Psoas muscle (tissue), 8 donors: ENCODE data around the gene CLIP4. TPM values are rescaled to one million over a fixed set of nuclear protein-coding genes. Genes with fewer than 3 reads are reported as not detected.

Experiments
- ATAC-seq, 4 donors: fragments of 200-7000 bp; cut with Tn5 transposase; one replicate each; pipeline ENCODE4 v1.9.1; 2020; ENCODE audit warnings: moderate library complexity in 3 of 4, mild to moderate bottlenecking in 2 of 4
- DNase-seq, 2 donors: peaks; one replicate each; pipeline ENCODE4 v3.0.0-alpha.2; 2020
- H3K27ac ChIP-seq: fragments of 200-600 bp; one replicate; pipeline ENCODE4 v1.8.0; 2022
- H3K27me3 ChIP-seq, 3 donors: fragments of 200-600 bp in 1 of 3; one replicate each; pipeline versions ENCODE4 v1.6.1 to v1.8.0; 2013 to 2022; ENCODE audit warnings: low read length in 2 of 3, mild to moderate bottlenecking in 2 of 3, moderate library complexity in 1 of 3; ENCODE audit not compliant: insufficient read depth in 3 of 3
- H3K36me3 ChIP-seq, 2 donors: fragments of 200-600 bp in 1 of 2; one replicate each; pipeline versions ENCODE4 v1.6.1 to v1.8.0; 2013 to 2022; ENCODE audit warnings: low read depth in 1 of 2, mild to moderate bottlenecking in 1 of 2, moderate library complexity in 1 of 2; ENCODE audit not compliant: insufficient read depth in 1 of 2
- H3K4me1 ChIP-seq: fragments of 200-600 bp; one replicate; pipeline ENCODE4 v1.8.0; 2022
- H3K4me3 ChIP-seq: fragments of 200-600 bp; one replicate; pipeline ENCODE4 v1.8.0; 2022; ENCODE audit warnings: mild to moderate bottlenecking
- H3K9me3 ChIP-seq: fragments of 200-600 bp; one replicate; pipeline ENCODE4 v1.8.0; 2022
- WGBS, 3 donors: extraction: QIAGEN DNeasy Blood & Tissue Kit; methylation state at CpG; one replicate each; pipeline versions ENCODE4 v1.1.6 to v1.1.7; 2013; 5-methylcytosine and 5-hydroxymethylcytosine counted together
- intact Hi-C, 2 donors: fragments of 100-400 bp; cut with DNase I; formaldehyde crosslinking; loops; one replicate each; pipeline versions ENCODE4 v1.11.0 to v1.14.2; 2022
- polyA plus RNA-seq, 3 donors: library from polyadenylated mRNA; stranded (reverse); fragments of 200-250 nt; gene quantifications; one replicate each; pipeline ENCODE4 v1.2.3, GENCODE V29; 2013
- total RNA-seq, 4 donors: library from RNA; stranded (reverse); fragmentation: NEBNext Ultra II Directional in 2 of 4; extraction: Animal tissue kit (Norgen Biotek cat#: 25700) in 2 of 4; gene quantifications; one replicate each; pipeline versions ENCODE4 v1.2.1 to v1.2.4, GENCODE V29; 2021 to 2023
- TF ChIP-seq, protein P1 (sequence below): fragments of 200-600 bp; IDR thresholded peaks from one replicate; pipeline ENCODE4 v1.8.0; 2022; ENCODE audit warnings: antibody characterized with exemption
- donor health status: healthy with polysubstance abuse.
- donor health status: DM: no; HTN: no; CAD: no; lungs with moderate emphysema.
- donor health status: Bipolar disorder and iron deficiency.
- donor health status: healthy.
- donor health status: DM: yes; HTN: yes; CAD: no.
- donor health status: DM: no; HTN: no; CAD: no.
- donor health status: DM: no; HTN: no; CAD: no.
- donor health status: DM: yes; HTN: yes; CAD: no.

The CLIP4 gene
- total and polyA plus RNA-seq, 7 donors: 26.7 to 111 (median 68.2) TPM

DNA sequence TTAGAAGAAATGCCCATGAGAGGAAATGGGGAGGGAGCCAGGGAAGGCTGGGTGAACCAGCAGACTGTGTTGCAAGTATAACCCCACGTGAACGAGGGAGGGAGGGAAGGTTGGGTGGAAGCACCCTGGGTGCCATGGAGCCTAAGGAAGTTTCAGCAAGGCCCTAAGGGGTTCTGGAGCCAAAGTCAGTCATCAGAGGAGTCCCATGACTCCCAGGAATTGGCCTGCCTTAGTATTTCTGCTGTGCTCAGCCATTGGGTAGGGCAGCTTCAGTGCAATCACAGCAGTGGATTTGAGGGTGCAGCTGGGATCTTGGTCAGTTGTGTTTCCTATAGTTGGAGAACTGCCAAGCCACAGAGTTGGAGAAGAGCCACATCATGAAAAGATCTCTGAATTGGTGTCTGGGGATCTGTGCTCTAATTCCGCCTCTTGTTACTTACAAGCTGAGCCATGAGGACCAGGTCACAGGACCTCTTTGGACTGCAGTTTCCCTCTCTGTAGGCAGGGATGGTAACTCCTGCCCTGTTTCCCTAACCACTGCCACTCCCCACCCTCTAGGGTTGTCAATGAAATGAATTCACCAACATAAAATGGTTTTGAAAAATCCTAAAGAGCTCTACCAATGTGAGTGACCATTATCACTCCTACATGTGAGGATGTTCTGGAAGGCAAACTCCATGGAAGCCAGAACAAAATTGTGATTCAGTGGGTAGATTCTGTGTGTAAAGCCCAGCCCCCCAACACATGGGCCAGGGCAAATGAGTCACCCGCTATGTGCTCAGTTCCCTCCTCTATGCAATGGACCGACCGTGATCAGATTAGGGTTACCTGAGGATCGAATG, 108.9 kb downstream of the CLIP4 start:
- H3K4me1 ChIP-seq: no peaks in the 10 kb centered on the region
- no peak overlapping the region for H3K4me3 ChIP-seq
- H3K27ac ChIP-seq: no peak overlapping the region
- ATAC-seq (peak; percentile 40 to 64 (median 50)), DNase-seq (peak in 1 of 2 donors; percentile 68)
- H3K9me3 ChIP-seq: no peaks in the 10 kb centered on the region
- TF ChIP-seq, protein P1, sequence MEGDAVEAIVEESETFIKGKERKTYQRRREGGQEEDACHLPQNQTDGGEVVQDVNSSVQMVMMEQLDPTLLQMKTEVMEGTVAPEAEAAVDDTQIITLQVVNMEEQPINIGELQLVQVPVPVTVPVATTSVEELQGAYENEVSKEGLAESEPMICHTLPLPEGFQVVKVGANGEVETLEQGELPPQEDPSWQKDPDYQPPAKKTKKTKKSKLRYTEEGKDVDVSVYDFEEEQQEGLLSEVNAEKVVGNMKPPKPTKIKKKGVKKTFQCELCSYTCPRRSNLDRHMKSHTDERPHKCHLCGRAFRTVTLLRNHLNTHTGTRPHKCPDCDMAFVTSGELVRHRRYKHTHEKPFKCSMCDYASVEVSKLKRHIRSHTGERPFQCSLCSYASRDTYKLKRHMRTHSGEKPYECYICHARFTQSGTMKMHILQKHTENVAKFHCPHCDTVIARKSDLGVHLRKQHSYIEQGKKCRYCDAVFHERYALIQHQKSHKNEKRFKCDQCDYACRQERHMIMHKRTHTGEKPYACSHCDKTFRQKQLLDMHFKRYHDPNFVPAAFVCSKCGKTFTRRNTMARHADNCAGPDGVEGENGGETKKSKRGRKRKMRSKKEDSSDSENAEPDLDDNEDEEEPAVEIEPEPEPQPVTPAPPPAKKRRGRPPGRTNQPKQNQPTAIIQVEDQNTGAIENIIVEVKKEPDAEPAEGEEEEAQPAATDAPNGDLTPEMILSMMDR: no peak
- H3K27me3 ChIP-seq: peaks cover 0 to 11% (median 0%) of the 10 kb centered on the region in 3 donors
- intact Hi-C loops: no loop called here
- no peaks in the 10 kb centered on the region for H3K36me3 ChIP-seq
- 57 to 67% (median 62%) methylated on average over 7 of the region's 7 CpGs for WGBS, 3 donors

DNA sequence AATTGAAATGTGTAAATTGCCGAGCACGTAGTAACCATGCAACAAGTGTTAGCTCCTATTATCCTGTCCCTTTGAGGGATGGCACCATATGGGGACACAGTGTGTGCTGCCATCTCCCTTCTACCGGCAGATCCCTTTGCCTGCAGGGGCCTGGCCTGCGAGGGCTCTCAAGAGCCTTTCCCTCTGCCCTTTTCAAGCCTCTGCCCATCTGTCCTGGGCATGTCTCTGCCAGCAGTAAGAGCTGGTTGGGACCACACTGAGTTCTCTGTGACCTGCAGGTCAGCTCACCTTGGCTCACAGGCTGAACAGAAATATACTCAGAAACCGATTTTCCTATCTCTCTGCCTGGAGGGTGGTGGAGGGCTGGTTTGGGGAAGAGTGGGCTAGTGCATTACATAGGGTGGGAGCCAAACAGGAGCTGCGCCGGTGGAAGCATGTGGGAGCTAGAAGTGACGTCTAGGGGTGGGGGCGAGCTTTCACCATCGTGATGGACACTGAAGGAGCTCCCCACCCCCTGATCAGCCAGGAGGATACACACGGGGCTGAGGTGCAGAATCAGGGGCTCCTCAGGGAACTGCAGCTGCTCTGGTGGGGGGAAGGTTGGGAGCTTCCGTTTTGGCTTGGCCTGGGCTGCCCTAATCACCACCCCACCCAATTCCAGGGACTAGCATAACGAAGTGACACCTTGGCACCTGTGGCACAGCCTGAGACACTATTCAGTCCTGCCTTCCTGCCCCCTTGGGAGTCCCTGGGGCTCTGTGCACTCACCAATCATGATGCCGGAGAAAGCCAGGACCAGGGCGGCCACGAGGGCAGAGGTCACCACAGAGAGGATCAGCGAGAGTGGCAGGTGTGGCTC, 109.7 kb downstream of the CLIP4 start:
- Histone ChIP-seq H3K36me3 (no peaks in the 10 kb centered on the region), H3K4me1 (no peaks in the 10 kb centered on the region), H3K4me3 (no peak overlapping the region), H3K9me3 (no peaks in the 10 kb centered on the region), H3K27ac (no peak overlapping the region), H3K27me3 (peaks cover 0 to 11% (median 0%) of the 10 kb centered on the region in 3 donors)
- ATAC-seq (peak in 1 of 4 donors; percentile 15), DNase-seq (peak in 1 of 2 donors; percentile 50)
- WGBS, 3 donors: 66 to 69% (median 66%) methylated on average over 17 of the region's 17 CpGs
- intact Hi-C loops: no loop called here
- TF ChIP-seq, protein P1: no peak

DNA sequence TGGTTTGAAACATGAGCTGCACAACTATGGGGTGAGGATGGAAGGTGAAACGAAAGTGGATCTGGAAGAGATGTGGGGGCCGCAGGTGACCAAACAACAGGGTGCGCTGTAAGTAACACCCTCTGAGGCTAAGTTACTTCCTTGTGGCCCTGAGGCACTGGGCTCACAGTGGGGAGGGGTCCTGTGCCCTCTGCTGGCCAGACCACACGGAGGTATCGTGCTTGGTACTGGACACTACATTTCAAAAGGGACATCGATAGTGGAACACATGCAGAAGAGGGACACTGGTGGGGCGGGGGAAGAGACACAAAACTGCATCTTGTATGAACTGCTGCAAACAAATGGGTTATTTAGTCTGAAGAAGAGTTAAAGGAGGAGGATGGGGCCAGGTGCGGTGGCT, 110.6 kb downstream of the CLIP4 start:
- DNase-seq (peak in 1 of 2 donors; percentile 15), ATAC-seq (no peak)
- intact Hi-C loops: no loop called here
- Histone ChIP-seq H3K27ac (no peak overlapping the region), H3K4me1 (no peaks in the 10 kb centered on the region), H3K27me3 (peaks cover 0 to 11% (median 0%) of the 10 kb centered on the region in 3 donors), H3K36me3 (no peaks in the 10 kb centered on the region), H3K9me3 (no peaks in the 10 kb centered on the region), H3K4me3 (no peak overlapping the region)
- WGBS, 3 donors: 61 to 84% (median 79%) methylated on average over 8 of the region's 8 CpGs
- TF ChIP-seq, protein P1: no peak

DNA sequence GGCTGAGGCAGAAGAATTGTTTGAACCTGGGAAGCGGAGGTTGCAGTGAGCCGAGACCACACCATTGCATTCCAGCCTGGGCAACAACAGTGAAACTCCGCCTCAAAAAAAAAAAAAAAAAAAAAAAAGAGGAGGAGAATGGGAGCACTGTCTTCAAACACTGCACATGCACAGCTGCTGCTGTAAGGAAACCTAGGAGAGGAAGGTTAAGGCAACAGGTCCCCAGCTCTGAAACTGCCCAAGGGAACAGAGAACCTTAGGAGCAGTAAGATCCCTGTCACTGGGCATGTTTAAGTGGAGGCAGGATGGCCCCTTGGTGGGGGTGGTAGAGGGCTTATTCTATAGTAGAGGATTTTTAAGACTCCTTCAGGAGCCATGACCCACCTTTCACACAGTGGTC, 111.2 kb downstream of the CLIP4 start:
- no peaks in the 10 kb centered on the region for H3K36me3 ChIP-seq
- H3K27ac ChIP-seq: no peak overlapping the region
- intact Hi-C loops: no loop called here
- WGBS, 3 donors: 71 to 81% (median 76%) methylated on average over 2 to 3 of the region's 3 CpGs
- H3K9me3 ChIP-seq: no peaks in the 10 kb centered on the region
- peaks cover 0 to 11% (median 0%) of the 10 kb centered on the region in 3 donors for H3K27me3 ChIP-seq
- no peak for ATAC-seq
- TF ChIP-seq, protein P1: no peak
- H3K4me1 ChIP-seq: no peaks in the 10 kb centered on the region
- DNase-seq: peak in 1 of 2 donors; percentile 12
- no peak overlapping the region for H3K4me3 ChIP-seq
